Erythroblast (primary cell): ENCODE data around the gene H6PD.

ENCODE experiments used
- GATA1 ChIP-seq: IDR thresholded peaks from 2 replicates; pipeline ENCODE4 v1.6.1; 2011; ENCODE audit warnings: low read depth, mild to moderate bottlenecking, control low read depth, low read length, moderate library complexity
- POLR2A ChIP-seq: IDR thresholded peaks from 2 replicates; pipeline ENCODE4 v1.6.1; 2011; ENCODE audit warnings: mild to moderate bottlenecking, low read length

- TF ChIP-seq POLR2A (no peak), GATA1 (no peak)
Observed at GRCh38 chr1:9249263-9249533, 14.6 kb downstream of the H6PD start.
